HG03066 (cell line): Measurements from ENCODE around the gene TMIGD3.

ENCODE experiments used
- ATAC-seq: cut with Tn5 transposase; IDR thresholded peaks from one replicate; pipeline ENCODE4 v1.9.1; 2021; ENCODE audit warnings: low read depth; ENCODE audit not compliant: unreplicated experiment

The TMIGD3 gene

GRCh38 chr1:111509997-111510375 lies 6.6 kb upstream of the TMIGD3 start:
- no peak for ATAC-seq

DNA sequence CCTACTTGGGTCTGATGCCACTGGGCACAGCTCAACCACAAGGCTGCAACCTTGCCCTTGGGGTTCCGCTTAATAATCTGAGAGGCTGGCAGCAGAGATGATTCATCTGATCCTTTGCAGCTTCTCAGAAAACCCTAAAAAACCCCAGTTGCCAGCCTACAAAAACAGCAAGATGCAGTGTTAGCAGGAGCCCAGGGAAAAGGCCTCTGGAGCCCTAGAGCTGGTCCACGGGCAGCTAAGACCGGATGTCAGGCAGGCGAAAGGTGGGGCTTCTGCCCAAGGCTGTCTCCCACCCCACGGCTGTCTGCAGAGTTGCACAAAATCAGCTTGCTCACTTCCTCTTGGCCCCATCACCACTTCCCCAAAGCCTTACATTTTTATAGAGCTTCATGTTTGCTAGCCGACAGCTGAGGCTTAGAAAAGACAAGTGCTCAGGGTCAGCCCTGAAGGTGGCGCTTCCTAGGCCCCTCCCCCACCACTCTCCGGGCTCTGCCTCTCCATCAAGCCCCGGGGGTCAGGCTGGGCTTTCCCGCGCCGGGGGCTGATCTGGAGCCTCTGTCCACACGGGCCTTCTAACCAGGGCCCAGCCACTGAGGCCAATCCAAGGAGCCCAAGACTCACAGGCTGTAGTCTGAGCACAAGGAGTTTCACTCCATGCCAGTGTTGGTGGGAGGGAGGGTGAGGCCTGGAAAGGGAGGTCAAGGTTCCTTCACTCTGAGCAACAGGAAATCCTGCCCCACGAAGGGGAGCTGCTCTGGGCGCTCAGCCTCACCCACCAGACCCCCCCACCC lies 4.2 kb upstream of the TMIGD3 start:
- peak; percentile 54 for ATAC-seq

DNA sequence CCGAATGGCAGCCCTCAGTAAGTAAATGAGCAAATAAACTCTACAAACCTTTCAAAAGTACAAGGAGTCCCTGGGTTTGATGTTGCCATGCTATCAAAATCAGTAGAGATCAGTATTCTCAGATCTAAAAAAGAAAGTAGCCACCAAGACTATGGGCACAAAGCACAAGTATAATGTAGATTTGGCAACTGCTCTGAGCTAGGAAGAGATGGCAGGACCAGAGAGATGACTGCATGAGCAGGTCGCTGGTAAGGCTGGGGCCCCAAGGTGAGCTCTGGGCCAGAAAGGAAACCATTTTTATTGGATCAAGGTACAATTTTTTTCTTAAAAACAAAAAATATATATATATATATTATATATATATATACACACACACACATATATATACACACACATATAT lies 3.1 kb upstream of the TMIGD3 start:
- no peak for ATAC-seq

DNA sequence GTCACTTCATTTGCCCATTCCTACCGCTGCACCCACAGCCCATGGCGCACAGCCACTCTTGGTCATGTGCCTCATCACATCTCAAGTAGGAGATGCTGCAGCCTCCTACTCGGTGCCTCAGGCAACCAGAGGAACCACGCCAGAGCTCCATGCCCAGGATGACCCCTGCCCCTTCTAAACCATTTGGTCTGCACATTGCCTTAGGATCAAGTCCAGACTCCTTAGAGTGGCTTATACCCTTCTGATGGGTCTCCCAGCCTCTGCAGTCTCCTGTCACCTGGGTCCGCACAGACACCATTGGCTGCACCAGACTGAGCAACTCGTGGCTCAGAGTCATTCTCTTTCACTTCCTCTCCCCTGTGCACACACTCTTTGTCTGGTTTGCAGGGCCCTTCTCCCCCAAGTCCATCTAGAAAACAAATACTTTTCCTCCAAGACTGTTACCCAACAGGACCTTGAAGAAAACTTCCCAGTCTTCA lies 2.2 kb upstream of the TMIGD3 start:
- peak; percentile 45 for ATAC-seq

GRCh38 chr1:111504097-111504496 lies 664 bp upstream of the TMIGD3 start:
- ATAC-seq: no peak

GRCh38 chr1:111501645-111502044 lies 1.8 kb downstream of the TMIGD3 start:
- ATAC-seq: no peak

DNA sequence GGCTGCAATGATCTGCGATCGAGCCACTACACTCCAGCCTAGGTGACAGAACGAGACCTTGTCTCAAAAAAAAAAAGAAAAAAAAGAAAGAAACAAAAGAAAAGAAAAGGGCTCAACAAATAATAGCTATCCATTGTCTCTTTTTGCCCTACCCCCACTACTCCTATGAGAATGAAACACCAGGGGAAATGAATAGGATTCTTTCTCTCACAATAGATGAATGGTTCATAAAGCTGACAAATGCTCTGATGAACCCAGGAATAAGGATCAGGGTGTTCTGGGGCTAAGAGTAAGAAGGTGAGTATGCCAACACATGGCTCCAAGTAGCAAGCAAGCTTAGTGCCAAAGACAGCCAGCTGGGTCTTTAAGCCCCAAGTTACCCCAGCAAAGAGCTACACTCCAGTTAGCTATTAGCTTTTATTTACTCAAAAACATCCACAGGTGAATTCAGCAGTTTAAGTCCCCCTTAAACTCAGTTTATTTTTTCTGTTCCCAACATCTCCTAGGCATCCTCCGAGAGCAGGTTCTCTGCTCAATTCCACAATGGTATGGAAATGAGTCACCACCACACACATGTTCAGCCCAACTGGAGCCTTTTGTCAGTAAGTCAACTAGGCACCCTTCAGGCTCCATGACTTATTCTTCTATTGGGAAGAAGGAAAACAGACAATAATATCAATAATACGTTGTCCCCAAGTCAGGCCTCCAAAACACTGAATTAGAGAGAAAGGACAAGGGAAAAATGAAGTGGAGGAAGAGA lies 4.2 kb downstream of the TMIGD3 start:
- no peak for ATAC-seq

- no peak for ATAC-seq
These were observed 5.8 kb downstream of the TMIGD3 start for GRCh38 chr1:111497592-111497991.

DNA sequence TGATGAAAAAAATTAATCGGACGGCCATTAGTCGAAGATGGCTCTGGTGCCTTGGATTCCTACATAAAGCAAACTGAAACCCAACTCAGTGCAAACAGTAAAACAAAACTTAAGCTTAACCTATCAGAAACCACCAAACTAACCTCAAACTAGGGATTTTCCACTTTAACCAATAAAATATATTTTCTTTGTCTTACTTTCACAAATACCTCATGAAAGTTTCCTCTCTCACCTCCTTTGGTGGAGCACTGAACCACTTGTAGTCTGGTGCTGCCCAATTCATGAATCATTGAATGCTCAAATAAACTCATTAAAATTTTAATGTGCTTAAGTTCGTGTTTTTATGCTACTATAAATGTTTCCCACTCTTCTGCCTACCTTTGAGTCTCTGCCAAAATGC lies 7.0 kb downstream of the TMIGD3 start:
- ATAC-seq: no peak

DNA sequence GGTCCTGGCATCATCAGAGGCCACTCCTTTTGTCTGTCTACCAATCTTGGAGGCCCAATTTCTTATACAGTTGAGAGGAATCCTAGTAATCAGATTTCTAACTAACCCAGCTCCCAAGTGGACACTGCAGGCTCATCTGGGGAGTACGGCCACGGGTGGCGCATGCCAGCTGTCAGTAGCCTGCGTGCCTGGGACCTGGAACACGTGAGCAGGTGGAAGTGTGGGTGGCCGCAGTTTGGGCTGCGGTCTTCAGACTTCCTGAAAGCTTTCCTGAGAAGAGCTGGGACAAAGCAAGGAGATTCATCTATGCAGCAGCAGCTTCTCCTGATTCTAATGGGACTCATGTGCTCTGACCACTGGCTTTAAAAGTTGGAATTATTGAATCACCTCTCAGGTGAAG lies 12.4 kb downstream of the TMIGD3 start:
- no peak for ATAC-seq

- ATAC-seq: no peak
These were observed 13.2 kb downstream of the TMIGD3 start for GRCh38 chr1:111490220-111490619.

DNA sequence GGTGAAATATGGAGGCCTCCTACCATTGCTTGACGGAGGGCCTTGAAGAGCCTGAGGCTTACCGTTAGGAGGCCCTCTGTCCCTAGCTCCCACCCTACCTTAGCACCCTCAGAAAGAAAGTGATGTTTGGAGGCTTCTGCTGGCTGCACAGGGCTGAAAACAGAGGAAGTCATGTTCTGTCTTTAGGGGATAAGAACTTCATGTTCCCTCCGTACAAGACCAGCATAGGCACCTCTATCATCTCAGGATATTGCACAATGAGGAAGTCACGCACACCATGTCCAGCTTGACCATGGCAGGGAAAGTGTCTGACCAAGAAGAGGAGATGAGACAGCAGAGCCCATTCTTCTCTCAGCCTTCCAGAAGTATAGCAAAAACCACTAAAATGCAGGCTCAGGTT lies 13.8 kb downstream of the TMIGD3 start:
- ATAC-seq: no peak

GRCh38 chr1:111488669-111489068 lies 14.8 kb downstream of the TMIGD3 start:
- no peak for ATAC-seq

- no peak for ATAC-seq
These were observed 16.3 kb downstream of the TMIGD3 start for GRCh38 chr1:111487133-111487532.

- no peak for ATAC-seq
These were observed 17.0 kb downstream of the TMIGD3 start for GRCh38 chr1:111486431-111486830.

- ATAC-seq: no peak
These were observed 18.9 kb downstream of the TMIGD3 start for GRCh38 chr1:111484391-111485026.

- no peak for ATAC-seq
These were observed 19.6 kb downstream of the TMIGD3 start for GRCh38 chr1:111483876-111484275.

DNA sequence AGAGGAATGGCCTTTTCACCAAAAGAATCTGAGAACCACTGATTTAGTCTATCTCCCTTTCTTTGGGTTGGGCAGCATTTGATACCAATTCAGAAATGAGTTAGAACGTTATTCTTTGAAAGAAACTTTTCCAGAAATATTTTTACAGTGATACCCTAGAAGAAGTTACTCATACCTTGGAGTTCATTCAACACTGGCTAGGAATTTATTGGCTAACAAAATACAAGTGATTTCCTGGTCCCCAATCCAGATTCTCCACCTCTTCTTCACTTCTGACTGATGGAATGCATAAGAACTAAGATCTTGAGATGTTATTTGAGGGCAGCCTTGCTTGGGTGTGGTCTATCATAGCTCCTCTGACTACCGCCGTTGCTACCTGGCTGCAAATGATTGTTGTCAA lies 20.3 kb downstream of the TMIGD3 start:
- no peak for ATAC-seq

DNA sequence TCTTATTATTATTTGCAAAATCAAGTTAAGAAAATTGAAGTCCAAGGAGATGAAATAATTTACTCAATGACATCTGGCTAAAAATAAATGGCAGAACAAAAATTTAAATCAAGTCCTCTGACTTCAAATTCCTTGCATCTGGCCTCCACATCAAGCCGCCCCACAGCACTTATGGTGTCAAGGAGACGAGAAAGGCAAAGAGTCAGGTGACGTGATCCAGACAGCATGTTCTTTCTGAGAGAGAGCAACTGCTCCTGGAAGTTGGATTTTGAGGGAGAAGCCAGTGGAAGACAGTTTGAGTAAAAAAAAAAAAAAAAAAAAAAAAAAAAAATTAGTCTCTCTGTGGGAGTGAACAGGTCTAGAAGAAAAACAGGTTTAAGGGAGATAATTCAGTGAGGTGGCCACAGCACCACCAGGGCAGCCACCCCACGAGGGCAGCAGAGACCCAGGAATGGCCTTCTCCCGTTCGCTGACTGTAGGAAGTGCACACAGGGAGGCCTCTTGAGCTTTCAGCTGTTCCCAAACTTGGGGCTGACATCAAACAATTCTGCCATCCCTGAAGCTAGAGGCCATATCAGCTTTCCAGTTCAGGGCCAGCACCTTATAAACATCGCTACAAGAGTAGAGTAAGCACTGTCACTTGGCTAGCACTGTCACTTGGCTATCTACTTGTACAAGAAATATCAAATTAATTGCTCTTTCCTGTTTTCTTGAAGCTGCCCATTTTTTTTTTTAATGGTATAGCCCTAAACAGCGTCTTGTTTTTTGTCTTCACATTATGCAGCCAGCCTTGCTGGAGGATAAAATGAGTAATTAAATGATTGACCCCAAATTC lies 21.8 kb downstream of the TMIGD3 start:
- ATAC-seq: no peak

GRCh38 chr1:111480674-111481073 lies 22.8 kb downstream of the TMIGD3 start:
- no peak for ATAC-seq
